MG63 (cell line): ENCODE measurements around the gene SNAI1. TPM values are rescaled to one million over a fixed set of nuclear protein-coding genes. Genes with fewer than 3 reads are reported as not detected.
A peak's percentile ranks its signal among the peaks of the same experiment; 100 is the strongest.
"Not testable (repeated sequence)": the region's sequence is repeated elsewhere in the genome, so short reads cannot be mapped to it uniquely, and the experiment has no call there.

Experiments
- DNase-seq: peaks from one replicate; pipeline ENCODE4 v3.0.0-alpha.2; 2020
- H3K27me3 ChIP-seq: fragments of 250-450 bp; sonication (Bioruptor Pico); 2 replicates; pipeline ENCODE4 v1.5.1; 2020; ENCODE audit warnings: mild to moderate bottlenecking, moderate library complexity
- H3K36me3 ChIP-seq: fragments of 250-450 bp; sonication (Bioruptor Pico); 2 replicates; pipeline ENCODE4 v1.5.1; 2020; ENCODE audit warnings: mild to moderate bottlenecking, moderate library complexity
- H3K4me3 ChIP-seq: fragments of 250-450 bp; sonication (Bioruptor Pico); 2 replicates; pipeline ENCODE4 v1.5.1; 2020; ENCODE audit warnings: mild to moderate bottlenecking, moderate library complexity
- H3K9me3 ChIP-seq: fragments of 250-450 bp; sonication (Bioruptor Pico); 2 replicates; pipeline ENCODE4 v1.5.1; 2020; ENCODE audit warnings: mild to moderate bottlenecking, moderate library complexity
- total RNA-seq: library from RNA; depleted of rRNA; stranded (reverse); fragments of >200 nt; shearing (Covaris generic); gene quantifications from 2 replicates; pipeline ENCODE4 v1.2.3, GENCODE V29; 2014; ENCODE audit warnings: low replicate concordance

Gene SNAI1
- total RNA-seq, 1 experiment from 2014 or later = 0.82 TPM

DNA sequence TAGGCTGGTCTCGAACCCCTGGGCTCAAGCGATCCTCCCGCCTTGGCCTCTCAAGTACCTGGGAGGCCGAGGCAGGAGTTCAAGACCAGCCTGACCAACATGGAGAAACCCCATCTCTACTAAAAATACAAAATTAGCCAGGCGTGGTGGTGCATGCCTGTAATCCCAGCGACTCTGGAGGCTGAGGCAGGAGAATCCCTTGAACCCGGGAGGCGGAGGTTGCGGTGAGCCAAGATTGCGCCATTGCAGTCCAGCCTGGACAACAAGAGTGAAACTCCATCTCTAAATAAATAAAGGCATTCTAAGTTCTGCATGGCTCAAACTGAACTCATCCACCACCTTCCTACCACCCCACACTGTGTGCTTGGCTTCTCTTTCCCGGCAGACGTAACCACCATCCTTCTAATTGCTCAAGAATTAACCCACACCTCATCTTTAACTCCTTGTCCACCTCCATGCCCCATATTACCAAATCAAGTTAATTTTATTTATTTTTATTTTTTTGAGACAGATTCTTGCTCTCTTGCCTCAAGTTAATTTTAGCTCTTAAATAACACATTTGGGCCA, 26.9 kb upstream of the SNAI1 start:
- H3K9me3 ChIP-seq, DNase-seq, H3K4me3 ChIP-seq, H3K27me3 ChIP-seq: not testable (repeated sequence)
- peaks cover 85% of the 10 kb centered on the region for H3K36me3 ChIP-seq

- no peak for DNase-seq
- H3K36me3 ChIP-seq = peaks cover 79% of the 10 kb centered on the region
- no peak overlapping the region for H3K4me3 ChIP-seq
- no peaks in the 10 kb centered on the region for H3K27me3 ChIP-seq
- H3K9me3 ChIP-seq = no peaks in the 10 kb centered on the region
These were observed 26.1 kb upstream of the SNAI1 start for GRCh38 chr20:49956689-49957088.

DNA sequence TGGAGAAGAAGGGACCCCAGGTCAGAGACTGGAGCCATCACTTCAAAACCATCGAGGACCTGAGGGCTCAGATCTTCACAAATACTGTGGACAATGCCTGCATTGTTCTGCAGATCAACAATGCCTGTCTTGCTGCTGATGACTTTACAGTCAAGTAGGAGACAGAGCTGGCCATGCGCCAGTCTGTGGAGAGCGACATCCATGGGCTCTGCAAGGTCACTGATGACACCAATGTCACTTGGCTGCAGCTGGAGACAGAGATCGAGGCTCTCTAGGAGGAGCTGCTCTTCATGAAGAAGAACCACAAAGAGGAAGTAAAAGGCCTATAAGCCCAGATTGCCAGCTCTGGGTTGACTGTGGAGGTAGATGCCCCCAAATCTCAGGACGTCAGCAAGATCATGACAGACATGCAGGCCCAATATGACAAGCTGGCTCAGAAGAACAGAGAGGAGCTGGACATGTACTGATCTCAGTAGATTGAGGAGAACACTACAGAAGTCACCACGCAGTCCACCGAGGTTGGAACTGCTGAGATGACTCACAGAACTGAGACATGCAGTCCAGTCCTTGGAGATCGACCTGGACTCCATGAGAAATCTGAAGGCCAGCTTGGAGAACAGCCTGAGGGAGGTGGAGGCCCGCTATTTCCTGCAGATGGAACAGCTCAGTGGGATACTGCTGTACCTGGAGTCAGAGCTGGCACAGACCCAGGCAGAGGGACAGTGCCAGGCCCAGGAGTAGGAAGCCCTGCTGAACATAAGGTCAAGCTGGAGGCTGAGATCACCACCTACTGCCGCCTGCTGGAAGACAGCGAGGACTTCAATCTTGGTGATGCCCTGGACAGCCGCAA, 25.5 kb upstream of the SNAI1 start:
- peak; percentile 32 for DNase-seq
- H3K36me3 ChIP-seq = peaks cover 75% of the 10 kb centered on the region
- not testable (repeated sequence) for H3K27me3 ChIP-seq, H3K4me3 ChIP-seq, H3K9me3 ChIP-seq

DNA sequence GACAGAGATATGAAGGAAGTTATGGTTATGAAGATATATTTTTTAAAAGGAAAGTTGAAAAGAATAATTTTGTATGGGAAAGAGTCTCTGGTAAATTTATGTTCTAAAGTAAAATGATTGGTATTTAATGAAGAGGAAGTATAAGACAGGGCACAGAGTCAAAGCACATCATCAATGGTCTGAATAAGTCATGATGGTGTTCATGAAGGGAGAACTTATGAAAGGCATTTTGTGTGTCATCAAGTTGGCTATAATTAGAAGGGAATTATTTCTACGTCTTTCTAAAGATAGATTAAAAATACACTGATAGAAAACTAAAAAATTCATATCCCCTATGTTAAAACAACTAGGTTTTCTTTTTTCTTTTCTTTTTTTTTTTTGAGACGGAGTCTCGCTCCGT, 21.4 kb upstream of the SNAI1 start:
- Histone ChIP-seq H3K4me3 (no peak overlapping the region), H3K36me3 (peaks cover 49% of the 10 kb centered on the region), H3K9me3 (no peaks in the 10 kb centered on the region), H3K27me3 (no peaks in the 10 kb centered on the region)
- no peak for DNase-seq

GRCh38 chr20:49964964-49965780, 17.6 kb upstream of the SNAI1 start:
- peak; percentile 55 for DNase-seq
- Histone ChIP-seq H3K36me3 (peaks cover 21% of the 10 kb centered on the region), H3K27me3 (no peaks in the 10 kb centered on the region), H3K4me3 (no peak overlapping the region), H3K9me3 (no peaks in the 10 kb centered on the region)

DNA sequence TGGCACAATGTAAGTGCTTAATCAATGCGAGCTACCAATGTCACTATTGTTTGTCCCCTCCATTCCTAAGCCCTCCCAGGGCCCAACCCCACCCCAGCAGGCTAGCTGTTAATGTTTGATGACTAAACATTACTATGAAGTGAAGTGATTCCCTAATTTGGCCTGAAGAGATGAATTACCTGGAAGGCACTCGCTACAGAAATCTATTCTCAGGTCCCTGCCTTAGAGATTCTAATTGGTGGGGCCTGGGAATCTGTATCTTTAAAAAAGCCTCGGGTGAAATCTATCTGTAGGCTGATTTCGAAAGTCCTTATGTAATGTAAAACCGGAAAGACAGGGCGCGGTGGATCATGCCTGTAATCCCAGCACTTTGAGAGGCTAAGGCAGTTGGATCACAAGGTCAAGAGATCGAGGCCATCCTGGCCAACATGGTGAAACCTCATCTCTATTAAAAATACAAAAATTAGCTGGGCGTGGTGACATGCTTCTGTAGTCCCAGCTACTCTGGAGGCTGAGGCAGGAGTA, 16.9 kb upstream of the SNAI1 start:
- no peaks in the 10 kb centered on the region for H3K9me3 ChIP-seq
- H3K4me3 ChIP-seq = no peak overlapping the region
- H3K27me3 ChIP-seq = no peaks in the 10 kb centered on the region
- peaks cover 20% of the 10 kb centered on the region for H3K36me3 ChIP-seq
- DNase-seq = no peak

DNA sequence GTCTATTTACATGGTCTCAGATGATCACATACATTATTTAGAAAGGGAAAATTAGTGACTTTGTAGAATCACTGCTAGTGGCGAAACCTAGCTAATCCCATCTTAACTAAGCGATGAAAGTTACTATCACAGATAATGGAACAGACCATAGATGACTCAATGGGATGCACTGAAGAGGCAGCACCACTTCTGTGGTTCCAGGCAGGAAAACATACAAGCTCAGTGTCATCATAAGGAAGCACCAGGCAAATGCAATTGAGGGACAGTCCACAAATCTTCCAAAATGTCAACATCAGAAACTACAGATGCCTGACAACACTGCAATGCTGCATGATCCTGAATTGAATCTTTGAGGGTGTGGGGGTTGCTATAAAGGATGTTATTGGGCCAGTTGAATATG, 15.9 kb upstream of the SNAI1 start:
- no peaks in the 10 kb centered on the region for H3K9me3 ChIP-seq
- peaks cover 18% of the 10 kb centered on the region for H3K36me3 ChIP-seq
- no peak overlapping the region for H3K4me3 ChIP-seq
- DNase-seq = no peak
- no peaks in the 10 kb centered on the region for H3K27me3 ChIP-seq

DNA sequence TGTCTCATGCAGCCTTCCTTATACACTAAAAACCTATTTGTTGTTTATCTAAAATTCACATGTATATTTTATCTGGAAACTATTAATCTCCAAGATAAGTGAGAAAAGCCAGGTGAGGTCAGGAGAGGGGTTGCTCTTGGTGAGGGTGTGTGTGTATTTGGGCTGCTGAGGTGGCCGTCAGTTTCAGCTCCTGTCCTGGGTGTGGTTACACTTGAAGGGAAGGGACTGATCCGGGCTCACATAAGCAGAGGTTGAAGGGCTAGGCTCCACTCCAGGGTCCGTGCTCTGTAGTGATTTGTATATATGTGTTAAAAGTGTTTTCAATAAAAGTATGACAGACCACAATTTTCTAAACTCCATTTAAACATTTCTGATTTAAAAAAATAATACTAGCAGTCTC, 13.5 kb upstream of the SNAI1 start:
- Histone ChIP-seq H3K9me3 (no peaks in the 10 kb centered on the region), H3K4me3 (no peak overlapping the region), H3K36me3 (peaks cover 11% of the 10 kb centered on the region), H3K27me3 (no peaks in the 10 kb centered on the region)
- no peak for DNase-seq

DNA sequence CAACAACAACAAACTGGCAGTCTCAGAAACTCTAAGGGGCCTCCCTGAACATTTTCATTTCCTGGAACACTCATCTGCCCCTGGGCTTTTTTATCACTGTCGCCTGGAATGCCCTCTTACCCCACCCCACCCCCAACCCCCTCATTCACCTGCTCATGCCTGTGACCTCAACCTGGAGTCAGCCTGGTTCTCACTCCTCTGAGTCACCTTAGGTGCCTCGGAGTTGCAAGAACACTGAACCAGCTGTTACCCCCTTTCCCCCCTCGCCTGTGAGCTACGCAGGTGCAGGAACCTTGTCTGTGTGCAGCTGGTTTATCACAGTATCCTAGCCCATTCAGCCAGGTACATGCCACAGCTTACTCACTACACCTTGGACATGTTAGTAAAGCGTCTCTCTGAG, 12.8 kb upstream of the SNAI1 start:
- Histone ChIP-seq H3K4me3 (no peak overlapping the region), H3K27me3 (no peaks in the 10 kb centered on the region), H3K36me3 (peaks cover 4% of the 10 kb centered on the region; the same call in 1 of the 2 replicates), H3K9me3 (no peaks in the 10 kb centered on the region)
- DNase-seq = no peak

DNA sequence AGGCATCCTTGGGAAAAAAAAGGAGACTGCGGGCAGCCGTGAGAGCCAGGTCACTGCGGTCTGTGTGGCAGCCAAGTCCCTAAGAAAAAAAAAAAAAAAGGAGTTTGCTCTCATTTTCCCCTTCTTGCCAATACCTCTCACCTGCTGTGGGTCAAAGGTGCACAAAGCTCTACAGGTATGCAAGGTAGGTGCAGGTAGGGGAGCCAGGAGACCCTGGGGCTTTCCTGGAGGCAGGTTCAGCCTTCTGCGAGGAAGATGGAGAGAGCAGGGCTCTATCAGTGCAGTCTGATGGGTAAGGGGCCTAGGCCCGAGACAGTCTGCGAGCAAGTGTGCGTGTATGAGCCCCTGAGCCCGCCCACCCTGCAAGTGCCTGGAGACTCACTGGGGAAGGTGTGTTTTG, 12.3 kb upstream of the SNAI1 start:
- Histone ChIP-seq H3K4me3 (no peak overlapping the region), H3K36me3 (no peaks in the 10 kb centered on the region), H3K9me3 (no peaks in the 10 kb centered on the region), H3K27me3 (no peaks in the 10 kb centered on the region)
- DNase-seq = no peak

GRCh38 chr20:49973981-49974380, 8.8 kb upstream of the SNAI1 start:
- H3K36me3 ChIP-seq = no peaks in the 10 kb centered on the region
- DNase-seq = no peak
- H3K9me3 ChIP-seq = no peaks in the 10 kb centered on the region
- H3K4me3 ChIP-seq = no peak overlapping the region
- no peaks in the 10 kb centered on the region for H3K27me3 ChIP-seq

DNA sequence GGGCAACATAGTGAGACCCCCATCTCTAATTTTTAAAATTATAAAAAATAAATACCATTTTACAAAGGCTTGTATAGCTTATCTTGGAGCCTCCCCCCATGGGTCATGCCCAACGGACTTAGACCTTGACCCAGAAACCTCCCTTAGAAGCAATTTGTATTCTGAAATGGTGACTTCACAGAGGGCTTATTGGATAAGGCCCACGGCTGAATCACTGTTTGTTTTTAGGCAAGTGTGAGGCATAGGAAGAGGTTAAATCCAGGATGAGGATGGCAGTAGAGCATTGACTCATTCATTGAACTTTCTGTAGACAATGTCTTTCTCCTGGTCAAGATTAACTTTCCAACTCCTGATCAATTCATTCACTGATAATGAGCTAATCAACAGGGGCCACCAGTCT, 6.2 kb upstream of the SNAI1 start:
- Histone ChIP-seq H3K9me3 (no peaks in the 10 kb centered on the region), H3K36me3 (no peaks in the 10 kb centered on the region), H3K4me3 (no peak overlapping the region), H3K27me3 (no peaks in the 10 kb centered on the region)
- peak; percentile 53 for DNase-seq

DNA sequence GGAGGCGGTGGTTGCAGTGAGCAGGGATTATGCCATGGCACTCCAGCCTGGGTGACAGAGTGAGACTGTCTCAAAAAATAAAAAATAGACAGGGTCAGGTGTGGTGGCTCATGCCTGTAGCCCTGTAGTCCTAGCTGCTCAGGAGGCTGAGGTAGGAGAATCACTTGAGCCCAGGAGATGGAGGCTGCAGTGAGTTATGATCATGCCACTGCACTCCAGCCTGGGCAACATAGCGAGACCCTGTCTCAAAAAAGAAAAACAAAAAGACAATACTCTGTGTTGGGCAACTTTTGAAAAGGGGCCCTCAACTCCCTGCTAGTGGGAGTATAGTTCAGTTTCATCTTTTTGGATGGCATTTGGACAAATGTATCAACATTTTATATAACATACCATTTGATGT, 5.0 kb upstream of the SNAI1 start:
- H3K36me3 ChIP-seq, H3K4me3 ChIP-seq, H3K27me3 ChIP-seq, DNase-seq, H3K9me3 ChIP-seq: not testable (repeated sequence)

- DNase-seq = no peak
- H3K9me3 ChIP-seq = no peaks in the 10 kb centered on the region
- H3K27me3 ChIP-seq = no peaks in the 10 kb centered on the region
- H3K36me3 ChIP-seq = peaks cover 3% of the 10 kb centered on the region
- no peak overlapping the region for H3K4me3 ChIP-seq
These were observed 4.1 kb upstream of the SNAI1 start for GRCh38 chr20:49978685-49979029.

GRCh38 chr20:49979030-49979832, 3.5 kb upstream of the SNAI1 start:
- no peak overlapping the region for H3K4me3 ChIP-seq
- no peak for DNase-seq
- H3K27me3 ChIP-seq = no peaks in the 10 kb centered on the region
- H3K36me3 ChIP-seq = peaks cover 9% of the 10 kb centered on the region
- no peaks in the 10 kb centered on the region for H3K9me3 ChIP-seq

- DNase-seq = no peak
- Histone ChIP-seq H3K4me3 (no peak overlapping the region), H3K27me3 (no peaks in the 10 kb centered on the region), H3K9me3 (no peaks in the 10 kb centered on the region), H3K36me3 (peaks cover 20% of the 10 kb centered on the region)
These were observed 2.4 kb upstream of the SNAI1 start for GRCh38 chr20:49980140-49981008.
